ENCODE results near the gene GORASP2. TPM values are rescaled to one million over a fixed set of nuclear protein-coding genes. Genes with fewer than 3 reads are reported as not detected.

The GORASP2 gene
- total RNA-seq, 2 donors from 2014 or later = 58.4 to 69.0 TPM

- Histone ChIP-seq H3K9me3 (no peaks in the 10 kb centered on the region), H3K4me3 (no peak overlapping the region), H3K4me1 (peaks cover 0 to 16% of the 10 kb centered on the region in 2 donors), H3K27ac (no peak overlapping the region), H3K36me3 (no peaks in the 10 kb centered on the region), H3K27me3 (no peaks in the 10 kb centered on the region)
- no peak for TF ChIP-seq CTCF (IDR thresholded peaks at IDR 0.05)
- DNase-seq (ENCODE audit: low spot score) = no peak
Observed at GRCh38 chr2:170925923-170926322, 3.1 kb upstream of the GORASP2 start.

GRCh38 chr2:170926743-170927297 lies 2.2 kb upstream of the GORASP2 start:
- no peak overlapping the region for H3K4me3 ChIP-seq
- TF ChIP-seq CTCF (IDR thresholded peaks at IDR 0.05) = no peak
- H3K36me3 ChIP-seq = no peaks in the 10 kb centered on the region
- H3K27ac ChIP-seq = no peak overlapping the region
- H3K4me1 ChIP-seq = peaks cover 0 to 25% of the 10 kb centered on the region in 2 donors
- H3K9me3 ChIP-seq = no peaks in the 10 kb centered on the region
- H3K27me3 ChIP-seq = no peaks in the 10 kb centered on the region
- no peak for DNase-seq (ENCODE audit: low spot score)

DNA sequence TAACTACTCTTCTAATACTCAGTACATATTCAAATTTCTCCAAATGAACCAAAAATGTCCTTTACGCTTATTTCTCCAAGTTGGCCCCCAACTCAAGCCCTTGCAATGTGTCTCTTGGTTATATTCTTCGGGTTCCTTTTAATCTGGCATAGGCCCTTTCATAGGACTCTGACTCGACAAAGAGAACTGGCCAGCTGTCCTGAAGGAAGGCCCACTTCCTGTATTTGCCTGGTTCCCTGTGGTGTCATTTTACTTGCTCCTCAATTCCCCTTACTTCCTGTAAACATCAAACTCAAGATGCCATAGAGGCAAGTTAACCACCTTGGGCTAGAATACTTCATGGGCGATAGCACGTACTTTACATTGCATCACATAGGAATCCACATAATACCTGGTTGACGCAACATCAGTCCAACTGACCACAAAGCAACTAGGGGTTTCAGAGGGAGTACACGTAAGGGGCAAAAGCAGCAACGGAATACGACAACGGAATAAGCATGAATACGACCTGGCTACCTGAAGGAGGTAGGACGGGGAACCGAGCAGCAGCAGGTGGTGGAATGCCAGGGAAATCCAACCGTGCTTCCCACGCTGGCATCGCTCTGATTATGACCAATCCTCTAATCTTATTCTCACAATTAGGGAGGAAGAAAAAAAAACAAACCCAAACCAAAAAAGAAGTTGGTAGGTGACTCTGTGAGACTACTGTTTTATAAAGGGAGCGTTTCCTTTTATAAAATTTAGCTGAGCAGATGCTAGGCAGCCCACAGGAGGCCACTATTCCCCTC lies 823 bp upstream of the GORASP2 start:
- Histone ChIP-seq H3K4me3 (peak overlapping the region; percentile 17 to 86), H3K27ac (peak overlapping the region; percentile 65 to 99), H3K9me3 (no peaks in the 10 kb centered on the region), H3K4me1 (peaks cover 0 to 37% of the 10 kb centered on the region in 2 donors), H3K27me3 (no peaks in the 10 kb centered on the region), H3K36me3 (no peaks in the 10 kb centered on the region)
- TF ChIP-seq CTCF (IDR thresholded peaks at IDR 0.05) = no peak
- no peak for DNase-seq (ENCODE audit: low spot score)

DNA sequence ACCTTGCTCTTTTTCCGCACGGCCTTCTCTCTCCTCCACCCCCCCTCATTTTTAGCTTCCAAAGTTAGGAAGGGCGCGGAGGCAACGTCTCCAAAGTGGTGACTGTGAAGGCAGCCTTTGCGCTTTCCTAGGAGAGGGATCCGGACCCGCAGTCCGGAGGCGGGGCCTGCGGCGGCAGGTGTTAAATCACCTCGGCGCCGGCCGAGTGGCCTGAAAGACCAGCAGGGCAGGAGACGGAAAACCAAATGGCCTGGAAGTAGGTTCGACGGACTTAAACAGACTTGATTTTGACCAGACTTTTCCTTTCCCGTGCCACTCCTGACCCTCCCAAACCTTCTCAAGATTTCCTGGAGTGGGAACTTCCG lies 615 bp downstream of the GORASP2 start:
- Histone ChIP-seq H3K27me3 (no peaks in the 10 kb centered on the region), H3K4me1 (peaks cover 0 to 45% of the 10 kb centered on the region in 2 donors), H3K27ac (peak overlapping the region; percentile 93 to 99), H3K9me3 (no peaks in the 10 kb centered on the region), H3K36me3 (no peaks in the 10 kb centered on the region), H3K4me3 (peak overlapping the region; percentile 86 to 99)
- TF ChIP-seq CTCF (IDR thresholded peaks at IDR 0.05) = no peak
- DNase-seq (ENCODE audit: low spot score) = no peak

DNA sequence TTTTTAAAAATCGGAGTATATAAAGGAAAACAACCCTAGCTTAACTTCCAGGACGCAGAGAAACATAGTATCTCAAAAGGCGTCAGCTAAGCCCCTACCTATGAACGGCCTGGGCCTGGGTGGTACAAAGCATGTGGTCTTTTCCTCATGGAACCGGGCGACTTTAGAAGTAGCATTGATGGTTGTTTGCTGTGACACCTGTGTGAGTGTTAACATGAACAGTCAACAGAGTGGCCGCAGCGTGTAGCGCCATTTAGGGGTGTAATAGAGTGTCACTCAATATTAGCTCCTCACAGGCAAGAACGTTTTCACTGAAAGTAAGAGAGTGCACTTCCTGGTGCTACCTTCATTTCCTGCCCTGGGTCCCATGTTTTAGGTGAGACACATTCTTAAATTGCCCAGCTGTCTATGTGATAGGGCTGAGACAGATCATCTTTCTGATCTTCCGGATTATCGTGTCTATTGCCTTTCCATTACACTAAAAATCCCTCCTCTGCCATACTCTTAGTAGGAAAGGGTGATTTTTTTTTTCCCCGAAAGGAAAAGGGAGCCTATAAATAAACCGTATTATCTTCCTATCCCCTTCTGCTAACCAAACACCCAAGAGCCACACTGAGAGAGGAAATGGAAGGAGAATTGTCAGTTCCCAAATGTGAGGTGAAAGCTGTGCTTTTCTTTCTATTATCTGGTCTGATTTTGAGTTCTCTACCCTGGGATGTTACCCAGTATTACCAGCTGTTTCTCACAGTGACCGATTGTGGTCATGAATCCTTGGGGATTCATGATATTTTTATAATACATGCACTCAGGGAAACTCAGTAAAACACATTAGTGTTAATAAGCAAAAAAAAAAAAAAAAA lies 1.3 kb downstream of the GORASP2 start:
- TF ChIP-seq CTCF (IDR thresholded peaks at IDR 0.05) = no peak
- peaks cover 0 to 45% of the 10 kb centered on the region in 2 donors for H3K4me1 ChIP-seq
- DNase-seq (ENCODE audit: low spot score) = no peak
- peak overlapping the region; percentile 93 to 99 for H3K27ac ChIP-seq
- no peaks in the 10 kb centered on the region for H3K9me3 ChIP-seq
- no peaks in the 10 kb centered on the region for H3K36me3 ChIP-seq
- H3K27me3 ChIP-seq = no peaks in the 10 kb centered on the region
- H3K4me3 ChIP-seq = peak overlapping the region; percentile 86 to 99
